PC-3 (cell line): ENCODE measurements around the gene ROBO2. TPM values are rescaled to one million over a fixed set of nuclear protein-coding genes. Genes with fewer than 3 reads are reported as not detected.

Experiments used
- ATAC-seq: fragments of 200-7000 bp; cut with Tn5 transposase; 2 replicates; pipeline ENCODE4 v1.9.1; 2020; ENCODE audit warnings: mild to moderate bottlenecking, moderate library complexity
- BruUV-seq: library from RNA; stranded (reverse); fragments of 400-500 nt; replicated peaks from 2 replicates; lab custom pipeline; 2021; lab: Mats Ljungman, UMichigan
- CTCF ChIA-PET: fragments of 300-600 bp; sonication (Branson Sonifier 250); formaldehyde crosslinking; loops from one replicate; lab custom pipeline; 2022; ENCODE audit warnings: antibody characterized with exemption; lab: Charles Lee
- POLR2A ChIA-PET: fragments of 300-600 bp; sonication (Branson Sonifier 250); formaldehyde crosslinking; loops from one replicate; lab custom pipeline; 2022; ENCODE audit warnings: antibody characterized with exemption; ENCODE audit not compliant: unreplicated experiment; lab: Charles Lee
- DNase-seq: peaks from one replicate; pipeline ENCODE4 v3.0.0-alpha.2; 2015
- H2AFZ ChIP-seq: fragments of 300-600 bp; sonication (generic); 2 replicates; pipeline ENCODE4 v1.6.0; 2016; ENCODE audit warnings: antibody characterized with exemption, low read length
- H3F3A ChIP-seq: fragments of 300-600 bp; sonication (generic); one replicate; pipeline ENCODE4 v1.6.0; 2017; ENCODE audit warnings: antibody characterized with exemption, low read length, control low read depth, mild to moderate bottlenecking; ENCODE audit not compliant: unreplicated experiment
- H3K27ac ChIP-seq: fragments of 300-600 bp; sonication (generic); 2 replicates; pipeline ENCODE4 v1.5.1; 2016; ENCODE audit warnings: mild to moderate bottlenecking, low read length
- H3K27me3 ChIP-seq: fragments of 300-600 bp; sonication (generic); 2 replicates; pipeline ENCODE4 v1.6.1; 2016; ENCODE audit warnings: low read length, mixed read lengths
- H3K36me3 ChIP-seq: fragments of 300-600 bp; sonication (generic); 2 replicates; pipeline ENCODE4 v1.6.1; 2016; ENCODE audit warnings: low read depth, mixed run types, low read length, mixed read lengths
- H3K4me1 ChIP-seq: fragments of 300-600 bp; sonication (generic); 2 replicates; pipeline ENCODE4 v1.5.1; 2016; ENCODE audit warnings: low read length; ENCODE audit not compliant: insufficient read depth
- H3K4me2 ChIP-seq: fragments of 300-600 bp; sonication (generic); 2 replicates; pipeline ENCODE4 v1.6.0; 2016; ENCODE audit warnings: low read length
- H3K4me3 ChIP-seq: fragments of 300-600 bp; sonication (generic); 2 replicates; pipeline ENCODE4 v1.5.1; 2016; ENCODE audit warnings: mild to moderate bottlenecking, low read length, mixed read lengths
- H3K79me2 ChIP-seq: fragments of 300-600 bp; sonication (generic); 2 replicates; pipeline ENCODE4 v1.6.1; 2017; ENCODE audit warnings: low read length, mixed read lengths
- H3K9ac ChIP-seq: fragments of 300-600 bp; sonication (generic); 2 replicates; pipeline ENCODE4 v1.6.0; 2016; ENCODE audit warnings: mild to moderate bottlenecking, low read length
- H3K9me2 ChIP-seq: fragments of 300-600 bp; sonication (generic); replicated peaks from 2 replicates; pipeline ENCODE4 v1.6.1; 2016; ENCODE audit warnings: mixed run types, low read length, mixed read lengths
- H3K9me3 ChIP-seq: fragments of 300-600 bp; sonication (generic); 2 replicates; pipeline ENCODE4 v1.6.1; 2016; ENCODE audit warnings: low read length, mixed read lengths
- H4K20me1 ChIP-seq: fragments of 300-600 bp; sonication (generic); 2 replicates; pipeline ENCODE4 v1.6.1; 2016; ENCODE audit warnings: low read length, mixed read lengths
- EZH2 ChIP-seq: fragments of 300-600 bp; sonication (generic); IDR thresholded peaks from one replicate; pipeline ENCODE4 v1.6.1; 2017; ENCODE audit warnings: antibody characterized with exemption, mild to moderate bottlenecking, low read length; ENCODE audit not compliant: unreplicated experiment
- EZH2phosphoT487 ChIP-seq: fragments of 300-600 bp; sonication (generic); IDR thresholded peaks from 2 replicates; pipeline ENCODE4 v1.6.1; 2018; ENCODE audit warnings: mild to moderate bottlenecking, antibody characterized with exemption, low read length, borderline replicate concordance
- intact Hi-C: fragments of 100-400 bp; cut with micrococcal nuclease; formaldehyde crosslinking; loops from 2 replicates; pipeline ENCODE4 v1.9.0; 2023
- total RNA-seq: library from RNA; depleted of rRNA; stranded (reverse); fragments of >200 nt; gene quantifications from 2 replicates; pipeline ENCODE4 v1.2.3, GENCODE V29; 2014
- TF ChIP-seq, protein P1 (sequence below): fragments of 300-600 bp; sonication (generic); conservative IDR thresholded peaks from 2 replicates; pipeline ENCODE4 v1.5.1; 2017; ENCODE audit warnings: antibody characterized with exemption, low read depth, mild to moderate bottlenecking, low read length

The ROBO2 gene
- total RNA-seq, 1 experiment from 2014 or later, result not detected

DNA sequence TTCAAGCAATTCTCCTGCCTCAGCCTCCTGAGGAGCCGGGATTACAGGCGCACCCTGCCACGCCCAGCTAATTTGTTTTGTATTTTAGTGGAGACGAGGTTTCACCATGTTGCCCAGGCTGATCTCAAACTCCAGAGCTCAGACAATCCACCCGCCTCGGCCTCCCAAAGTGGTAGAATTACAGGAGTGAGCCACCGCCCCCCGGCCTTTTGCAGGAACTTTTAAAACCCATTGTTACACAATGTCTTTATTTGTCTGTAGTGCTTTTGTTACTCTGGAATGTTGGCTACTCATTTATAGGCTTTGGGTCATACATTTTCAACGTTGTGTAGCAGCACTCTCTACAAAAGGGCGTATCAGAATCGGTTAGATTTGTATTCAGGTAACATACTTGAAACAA, 499.1 kb downstream of the ROBO2 start:
- intact Hi-C loops, result no loop called here
- H3K9ac ChIP-seq, result no peak overlapping the region
- H3K27me3 ChIP-seq, result no peaks in the 10 kb centered on the region
- no peaks in the 10 kb centered on the region for H3F3A ChIP-seq
- ChIA-PET POLR2A (no interaction called here), CTCF (no interaction called here)
- H3K79me2 ChIP-seq, result no peaks in the 10 kb centered on the region
- ATAC-seq (peak; percentile 64), DNase-seq (peak; percentile 52)
- peak overlapping the region; percentile 0; the same call in 1 of the 2 replicates for H3K4me2 ChIP-seq
- no peaks in the 10 kb centered on the region for H3K4me1 ChIP-seq
- no peaks in the 10 kb centered on the region for H4K20me1 ChIP-seq
- 0 out of 2 replicates have a peak overlapping the region, but pooled peaks have one; percentile 34 for H2AFZ ChIP-seq
- H3K4me3 ChIP-seq, result no peak overlapping the region
- TF ChIP-seq EZH2 (no peak), EZH2phosphoT487 (no peak)
- TF ChIP-seq, protein P1, sequence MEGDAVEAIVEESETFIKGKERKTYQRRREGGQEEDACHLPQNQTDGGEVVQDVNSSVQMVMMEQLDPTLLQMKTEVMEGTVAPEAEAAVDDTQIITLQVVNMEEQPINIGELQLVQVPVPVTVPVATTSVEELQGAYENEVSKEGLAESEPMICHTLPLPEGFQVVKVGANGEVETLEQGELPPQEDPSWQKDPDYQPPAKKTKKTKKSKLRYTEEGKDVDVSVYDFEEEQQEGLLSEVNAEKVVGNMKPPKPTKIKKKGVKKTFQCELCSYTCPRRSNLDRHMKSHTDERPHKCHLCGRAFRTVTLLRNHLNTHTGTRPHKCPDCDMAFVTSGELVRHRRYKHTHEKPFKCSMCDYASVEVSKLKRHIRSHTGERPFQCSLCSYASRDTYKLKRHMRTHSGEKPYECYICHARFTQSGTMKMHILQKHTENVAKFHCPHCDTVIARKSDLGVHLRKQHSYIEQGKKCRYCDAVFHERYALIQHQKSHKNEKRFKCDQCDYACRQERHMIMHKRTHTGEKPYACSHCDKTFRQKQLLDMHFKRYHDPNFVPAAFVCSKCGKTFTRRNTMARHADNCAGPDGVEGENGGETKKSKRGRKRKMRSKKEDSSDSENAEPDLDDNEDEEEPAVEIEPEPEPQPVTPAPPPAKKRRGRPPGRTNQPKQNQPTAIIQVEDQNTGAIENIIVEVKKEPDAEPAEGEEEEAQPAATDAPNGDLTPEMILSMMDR, result no peak
- BruUV-seq, result no TSS peak
- H3K36me3 ChIP-seq, result no peaks in the 10 kb centered on the region
- no peaks in the 10 kb centered on the region for H3K9me2 ChIP-seq
- H3K9me3 ChIP-seq, result no peaks in the 10 kb centered on the region
- H3K27ac ChIP-seq, result no peak overlapping the region

DNA sequence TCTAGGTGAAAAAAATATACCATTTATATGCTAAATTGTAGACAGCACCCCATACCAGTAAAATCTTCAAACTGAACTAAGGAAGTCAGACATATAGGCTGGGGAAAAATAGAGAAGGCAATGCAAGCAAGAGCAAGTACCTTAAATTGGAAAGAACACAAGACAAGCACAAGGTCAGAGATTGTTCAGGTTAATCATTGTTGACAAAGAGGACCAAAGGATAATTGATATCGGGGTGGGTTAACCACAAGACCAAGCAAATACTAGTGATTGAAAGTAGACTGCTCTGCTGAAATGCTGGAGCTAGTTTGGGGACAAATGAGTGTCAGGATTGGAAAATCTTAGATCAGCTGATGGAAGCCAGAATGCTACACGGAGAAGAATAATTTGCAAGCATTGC, 499.8 kb downstream of the ROBO2 start:
- ATAC-seq (no peak), DNase-seq (no peak)
- Histone ChIP-seq H3K27me3 (no peaks in the 10 kb centered on the region), H3K36me3 (no peaks in the 10 kb centered on the region), H3K79me2 (no peaks in the 10 kb centered on the region), H3K9me3 (no peaks in the 10 kb centered on the region), H4K20me1 (no peaks in the 10 kb centered on the region), H3K27ac (no peak overlapping the region), H3K4me3 (no peak overlapping the region), H3K9me2 (no peaks in the 10 kb centered on the region), H3K4me1 (no peaks in the 10 kb centered on the region), H3F3A (no peaks in the 10 kb centered on the region), H3K4me2 (no peak overlapping the region), H2AFZ (no peak overlapping the region), H3K9ac (no peak overlapping the region)
- TF ChIP-seq EZH2 (no peak), EZH2phosphoT487 (no peak)
- TF ChIP-seq, protein P1, result no peak
- intact Hi-C loops, result no loop called here
- ChIA-PET POLR2A (no interaction called here), CTCF (no interaction called here)
- BruUV-seq, result no TSS peak

DNA sequence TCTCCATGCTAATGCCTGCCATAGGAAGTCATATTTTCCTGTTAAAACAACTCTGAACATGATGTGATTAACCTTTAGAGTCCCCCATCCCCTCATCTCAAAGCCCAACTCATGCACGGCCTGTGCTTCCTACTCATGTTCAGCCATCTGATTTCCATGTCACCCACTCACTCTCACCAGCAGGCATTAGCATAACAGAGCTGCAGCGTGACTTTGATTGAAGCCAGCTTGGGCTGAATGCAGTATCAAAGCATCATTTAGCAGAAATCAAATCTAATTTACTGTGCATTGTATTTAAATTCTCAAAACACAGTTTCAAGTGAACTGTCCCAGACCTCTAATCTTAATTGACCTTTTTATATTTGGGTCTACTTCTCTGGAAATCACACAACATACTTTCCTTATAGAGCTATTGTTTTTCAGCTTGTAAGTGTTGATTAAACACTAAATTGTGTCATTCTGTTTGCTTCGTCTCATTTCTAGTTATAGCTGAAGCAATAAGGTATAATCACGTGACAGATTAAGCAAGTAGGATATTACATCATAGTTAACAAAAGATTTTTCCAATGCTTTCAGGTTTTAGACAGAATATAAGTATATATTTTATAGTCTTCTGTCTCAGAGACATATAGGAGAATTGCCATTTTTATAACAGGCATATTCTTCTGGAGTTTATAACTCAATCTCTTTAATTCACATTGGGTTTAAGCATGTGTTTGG, 501.5 kb downstream of the ROBO2 start:
- H3K27ac ChIP-seq, result no peak overlapping the region
- BruUV-seq, result no TSS peak
- H3K4me1 ChIP-seq, result no peaks in the 10 kb centered on the region
- ChIA-PET CTCF (no interaction called here), POLR2A (interaction anchor here (0.6 kb wide), 1 partner anchor 102 kb away, joined by 7 read pairs; no protein-coding TSS in a partner anchor)
- no peaks in the 10 kb centered on the region for H3K79me2 ChIP-seq
- H4K20me1 ChIP-seq, result no peaks in the 10 kb centered on the region
- H3K27me3 ChIP-seq, result no peaks in the 10 kb centered on the region
- H3K9me3 ChIP-seq, result no peaks in the 10 kb centered on the region
- no peak overlapping the region for H3K4me3 ChIP-seq
- H3K9ac ChIP-seq, result no peak overlapping the region
- H3F3A ChIP-seq, result no peaks in the 10 kb centered on the region
- H3K4me2 ChIP-seq, result no peak overlapping the region
- no peaks in the 10 kb centered on the region for H3K36me3 ChIP-seq
- no peak overlapping the region for H2AFZ ChIP-seq
- DNase-seq, result no peak
- H3K9me2 ChIP-seq, result no peaks in the 10 kb centered on the region
- ATAC-seq, result no peak
- TF ChIP-seq, protein P1, result no peak
- intact Hi-C loops, result no loop called here
